ENCODE results near the gene FARS2.

FARS2 gene

GRCh38 chr6:5749016-5749650 lies 487.8 kb downstream of the FARS2 start:
- CTCF ChIA-PET, result no interaction called here
- Histone ChIP-seq H3K4me1 (ENCODE audit: control insufficient read depth, insufficient read depth, low read length) (no peaks in the 10 kb centered on the region), H3K27ac (ENCODE audit: extremely low read depth, low read depth, low read length) (no peak overlapping the region), H3K4me3 (ENCODE audit: low read depth, low read length) (no peak overlapping the region), H3K9me3 (ENCODE audit: control insufficient read depth, insufficient read depth, low read depth, low read length) (no peaks in the 10 kb centered on the region), H3K36me3 (ENCODE audit: control insufficient read depth in 2 of 2, insufficient read depth in 1 of 2, low read length in 2 of 2) (no peaks in the 10 kb centered on the region)
- no peak for TF ChIP-seq PRDM2 (tag by site-specific recombination; IDR thresholded peaks at IDR 0.05; ENCODE audit: borderline replicate concordance)
- TF ChIP-seq ZNF23 (tag by site-specific recombination; IDR thresholded peaks at IDR 0.05; ENCODE audit: borderline replicate concordance), result no peak
- TF ChIP-seq ZNF792 (tag by site-specific recombination; IDR thresholded peaks at IDR 0.05), result no peak
- TF ChIP-seq ZNF140 (tag by site-specific recombination; IDR thresholded peaks at IDR 0.05), result no peak
- TF ChIP-seq ZNF248 (tag by site-specific recombination; IDR thresholded peaks at IDR 0.05), result no peak
- no peak for TF ChIP-seq ZFP37 (tag by site-specific recombination; IDR thresholded peaks at IDR 0.05)
- TF ChIP-seq HOXA7 (CRISPR knock-in tag; IDR thresholded peaks at IDR 0.05; ENCODE audit: borderline replicate concordance), result no peak
- TF ChIP-seq ZNF155 (tag by site-specific recombination; IDR thresholded peaks at IDR 0.05), result no peak
- TF ChIP-seq ZNF350 (tag by site-specific recombination; IDR thresholded peaks at IDR 0.05), result no peak
- no peak for TF ChIP-seq HOXD13 (CRISPR knock-in tag; IDR thresholded peaks at IDR 0.05; ENCODE audit: borderline replicate concordance)
- TF ChIP-seq ZNF174 (tag by site-specific recombination; IDR thresholded peaks at IDR 0.05), result no peak
- no peak for TF ChIP-seq ZNF514 (tag by site-specific recombination; IDR thresholded peaks at IDR 0.05)
- no peak for TF ChIP-seq ZNF513 (tag by site-specific recombination; IDR thresholded peaks at IDR 0.05)
- TF ChIP-seq KLF9 (tag by site-specific recombination; IDR thresholded peaks at IDR 0.05; ENCODE audit: low read depth), result no peak
- no peak for TF ChIP-seq ZNF19 (tag by site-specific recombination; IDR thresholded peaks at IDR 0.05; ENCODE audit: low read depth)
- POLR2A ChIA-PET, result no interaction called here

- CTCF ChIA-PET, result no interaction called here
- no peak overlapping the region for H3K4me3 ChIP-seq (ENCODE audit: low read depth, low read length)
- H3K36me3 ChIP-seq (ENCODE audit: control insufficient read depth in 2 of 2, insufficient read depth in 1 of 2, low read length in 2 of 2), result no peaks in the 10 kb centered on the region
- H3K27ac ChIP-seq (ENCODE audit: extremely low read depth, low read depth, low read length), result no peak overlapping the region
- no peaks in the 10 kb centered on the region for H3K9me3 ChIP-seq (ENCODE audit: control insufficient read depth, insufficient read depth, low read depth, low read length)
- POLR2A ChIA-PET, result no interaction called here
- H3K4me1 ChIP-seq (ENCODE audit: control insufficient read depth, insufficient read depth, low read length), result no peaks in the 10 kb centered on the region
- no peak for TF ChIP-seq ZNF48 (tag by site-specific recombination; IDR thresholded peaks at IDR 0.05)
- TF ChIP-seq ZFP69B (tag by site-specific recombination; IDR thresholded peaks at IDR 0.05), result no peak
- no peak for TF ChIP-seq MZF1 (tag by site-specific recombination; IDR thresholded peaks at IDR 0.05; ENCODE audit: borderline replicate concordance)
- TF ChIP-seq GFI1B (tag by site-specific recombination; IDR thresholded peaks at IDR 0.05), result no peak
- TF ChIP-seq ZSCAN5A (tag by site-specific recombination; IDR thresholded peaks at IDR 0.05), result no peak
- no peak for TF ChIP-seq ZNF792 (tag by site-specific recombination; IDR thresholded peaks at IDR 0.05)
- no peak for TF ChIP-seq ZNF776 (tag by site-specific recombination; IDR thresholded peaks at IDR 0.05; ENCODE audit: borderline replicate concordance)
- no peak for TF ChIP-seq ZNF24 (tag by site-specific recombination; IDR thresholded peaks at IDR 0.05)
- no peak for TF ChIP-seq WT1 (tag by site-specific recombination; IDR thresholded peaks at IDR 0.05)
Observed at GRCh38 chr6:5749651-5750215, 488.4 kb downstream of the FARS2 start.
